Psoas muscle (tissue), 8 donors: ENCODE data around the gene RAB11FIP2. TPM values are rescaled to one million over a fixed set of nuclear protein-coding genes. Genes with fewer than 3 reads are reported as not detected.
"Not testable (repeated sequence)": the region's sequence is repeated elsewhere in the genome, so short reads cannot be mapped to it uniquely, and the experiment has no call there.

ENCODE experiments used
- ATAC-seq, 4 donors: fragments of 200-7000 bp; cut with Tn5 transposase; one replicate each; pipeline ENCODE4 v1.9.1; 2020; ENCODE audit warnings: moderate library complexity in 3 of 4, mild to moderate bottlenecking in 2 of 4
- DNase-seq, 2 donors: peaks; one replicate each; pipeline ENCODE4 v3.0.0-alpha.2; 2020
- H3K27ac ChIP-seq: fragments of 200-600 bp; one replicate; pipeline ENCODE4 v1.8.0; 2022
- H3K27me3 ChIP-seq, 3 donors: fragments of 200-600 bp in 1 of 3; one replicate each; pipeline versions ENCODE4 v1.6.1 to v1.8.0; 2013 to 2022; ENCODE audit warnings: low read length in 2 of 3, mild to moderate bottlenecking in 2 of 3, moderate library complexity in 1 of 3; ENCODE audit not compliant: insufficient read depth in 3 of 3
- H3K36me3 ChIP-seq, 2 donors: fragments of 200-600 bp in 1 of 2; one replicate each; pipeline versions ENCODE4 v1.6.1 to v1.8.0; 2013 to 2022; ENCODE audit warnings: low read depth in 1 of 2, mild to moderate bottlenecking in 1 of 2, moderate library complexity in 1 of 2; ENCODE audit not compliant: insufficient read depth in 1 of 2
- H3K4me1 ChIP-seq: fragments of 200-600 bp; one replicate; pipeline ENCODE4 v1.8.0; 2022
- H3K4me3 ChIP-seq: fragments of 200-600 bp; one replicate; pipeline ENCODE4 v1.8.0; 2022; ENCODE audit warnings: mild to moderate bottlenecking
- H3K9me3 ChIP-seq: fragments of 200-600 bp; one replicate; pipeline ENCODE4 v1.8.0; 2022
- WGBS, 3 donors: extraction: QIAGEN DNeasy Blood & Tissue Kit; methylation state at CpG; one replicate each; pipeline versions ENCODE4 v1.1.6 to v1.1.7; 2013; 5-methylcytosine and 5-hydroxymethylcytosine counted together
- intact Hi-C, 2 donors: fragments of 100-400 bp; cut with DNase I; formaldehyde crosslinking; loops; one replicate each; pipeline versions ENCODE4 v1.11.0 to v1.14.2; 2022
- polyA plus RNA-seq, 3 donors: library from polyadenylated mRNA; stranded (reverse); fragments of 200-250 nt; gene quantifications; one replicate each; pipeline ENCODE4 v1.2.3, GENCODE V29; 2013
- total RNA-seq, 4 donors: library from RNA; stranded (reverse); fragmentation: NEBNext Ultra II Directional in 2 of 4; extraction: Animal tissue kit (Norgen Biotek cat#: 25700) in 2 of 4; gene quantifications; one replicate each; pipeline versions ENCODE4 v1.2.1 to v1.2.4, GENCODE V29; 2021 to 2023
- TF ChIP-seq, protein P1 (sequence below): fragments of 200-600 bp; IDR thresholded peaks from one replicate; pipeline ENCODE4 v1.8.0; 2022; ENCODE audit warnings: antibody characterized with exemption
- donor health status: healthy with polysubstance abuse.
- donor health status: DM: no; HTN: no; CAD: no; lungs with moderate emphysema.
- donor health status: Bipolar disorder and iron deficiency.
- donor health status: healthy.
- donor health status: DM: yes; HTN: yes; CAD: no.
- donor health status: DM: no; HTN: no; CAD: no.
- donor health status: DM: no; HTN: no; CAD: no.
- donor health status: DM: yes; HTN: yes; CAD: no.

RAB11FIP2 gene
- total and polyA plus RNA-seq, 7 donors, result 3.1 to 13.6 (median 10.4) TPM

DNA sequence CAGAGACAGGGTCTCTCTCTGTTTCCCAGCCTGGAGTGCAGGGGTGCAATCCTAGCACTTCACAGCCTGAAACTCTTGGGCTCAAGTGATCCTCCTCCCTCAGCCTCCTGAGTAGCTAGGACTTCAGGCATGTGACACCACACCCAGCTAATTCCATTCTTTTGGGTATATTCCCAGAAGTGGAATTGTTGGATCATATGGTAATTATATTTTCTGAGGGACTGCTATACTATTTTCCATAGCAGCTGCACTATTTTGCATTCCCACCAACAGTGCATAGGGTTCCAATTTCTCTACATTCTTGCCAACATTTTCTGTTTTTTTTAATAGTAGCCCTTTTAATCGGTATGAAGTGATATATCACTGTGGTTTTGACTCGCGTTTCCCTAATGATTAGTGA is 30.0 kb upstream of the RAB11FIP2 start:
- intact Hi-C loops, result no loop called here
- H3K9me3 ChIP-seq, result peaks cover 5% of the 10 kb centered on the region
- no peak overlapping the region for H3K4me3 ChIP-seq
- H3K4me1 ChIP-seq, result no peaks in the 10 kb centered on the region
- DNase-seq (no peak), ATAC-seq (no peak)
- 18 to 26% (median 25%) methylated on average over 3 of the region's 3 CpGs for WGBS, 3 donors
- H3K27ac ChIP-seq, result no peak overlapping the region
- no peaks in the 10 kb centered on the region for H3K27me3 ChIP-seq
- TF ChIP-seq, protein P1, sequence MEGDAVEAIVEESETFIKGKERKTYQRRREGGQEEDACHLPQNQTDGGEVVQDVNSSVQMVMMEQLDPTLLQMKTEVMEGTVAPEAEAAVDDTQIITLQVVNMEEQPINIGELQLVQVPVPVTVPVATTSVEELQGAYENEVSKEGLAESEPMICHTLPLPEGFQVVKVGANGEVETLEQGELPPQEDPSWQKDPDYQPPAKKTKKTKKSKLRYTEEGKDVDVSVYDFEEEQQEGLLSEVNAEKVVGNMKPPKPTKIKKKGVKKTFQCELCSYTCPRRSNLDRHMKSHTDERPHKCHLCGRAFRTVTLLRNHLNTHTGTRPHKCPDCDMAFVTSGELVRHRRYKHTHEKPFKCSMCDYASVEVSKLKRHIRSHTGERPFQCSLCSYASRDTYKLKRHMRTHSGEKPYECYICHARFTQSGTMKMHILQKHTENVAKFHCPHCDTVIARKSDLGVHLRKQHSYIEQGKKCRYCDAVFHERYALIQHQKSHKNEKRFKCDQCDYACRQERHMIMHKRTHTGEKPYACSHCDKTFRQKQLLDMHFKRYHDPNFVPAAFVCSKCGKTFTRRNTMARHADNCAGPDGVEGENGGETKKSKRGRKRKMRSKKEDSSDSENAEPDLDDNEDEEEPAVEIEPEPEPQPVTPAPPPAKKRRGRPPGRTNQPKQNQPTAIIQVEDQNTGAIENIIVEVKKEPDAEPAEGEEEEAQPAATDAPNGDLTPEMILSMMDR, result no peak
- H3K36me3 ChIP-seq, result no peaks in the 10 kb centered on the region

DNA sequence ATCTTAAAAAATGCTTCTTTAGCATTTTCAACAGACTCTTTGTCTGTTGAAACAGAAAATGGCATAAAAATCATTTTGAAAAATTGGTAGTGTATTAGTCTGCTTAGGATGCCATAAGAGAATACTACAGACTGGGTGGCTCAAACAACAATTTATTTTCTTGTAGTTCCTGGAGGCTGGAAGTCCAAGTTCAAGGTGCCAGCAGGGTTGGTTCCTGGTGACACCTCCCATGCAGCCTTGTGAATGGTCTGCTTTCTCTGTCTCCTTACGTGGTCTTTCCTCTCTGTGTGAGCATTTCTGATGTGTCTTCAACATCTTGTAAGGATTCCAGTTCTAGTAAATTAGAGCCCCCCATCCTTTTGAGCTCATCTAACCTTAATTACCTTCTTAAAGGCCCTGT is 26.1 kb upstream of the RAB11FIP2 start:
- no peak for DNase-seq
- intact Hi-C loops, result no loop called here
- 86 to 93% (median 90%) methylated on average over 1 of the region's 1 CpG for WGBS, 3 donors
- Histone ChIP-seq H3K4me1 (no peaks in the 10 kb centered on the region), H3K4me3 (no peak overlapping the region), H3K36me3 (no peaks in the 10 kb centered on the region), H3K27me3 (no peaks in the 10 kb centered on the region), H3K9me3 (peaks cover 5% of the 10 kb centered on the region), H3K27ac (no peak overlapping the region)
- TF ChIP-seq, protein P1, result no peak
- ATAC-seq, result no peak

DNA sequence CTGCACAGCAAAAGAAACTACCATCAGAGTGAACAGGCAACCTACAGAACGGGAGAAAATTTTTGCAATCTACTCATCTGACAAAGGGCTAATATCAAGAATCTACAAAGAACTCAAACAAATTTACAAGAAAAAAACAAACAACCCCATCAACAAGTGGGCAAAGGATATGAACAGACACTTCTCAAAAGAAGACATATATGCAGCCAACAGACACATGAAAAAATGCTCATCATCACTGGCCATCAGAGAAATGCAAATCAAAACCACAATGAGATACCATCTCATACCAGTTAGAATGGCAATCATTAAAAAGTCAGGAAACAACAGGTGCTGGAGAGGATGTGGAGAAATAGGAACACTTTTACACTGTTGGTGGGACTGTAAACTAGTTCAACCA is 20.6 kb upstream of the RAB11FIP2 start:
- H3K27ac ChIP-seq, H3K9me3 ChIP-seq, H3K4me1 ChIP-seq, ATAC-seq, DNase-seq, H3K27me3 ChIP-seq, H3K4me3 ChIP-seq, H3K36me3 ChIP-seq, intact Hi-C loops: not testable (repeated sequence)
- 75 to 100% (median 89%) methylated on average over 1 of the region's 1 CpG for WGBS, 3 donors

DNA sequence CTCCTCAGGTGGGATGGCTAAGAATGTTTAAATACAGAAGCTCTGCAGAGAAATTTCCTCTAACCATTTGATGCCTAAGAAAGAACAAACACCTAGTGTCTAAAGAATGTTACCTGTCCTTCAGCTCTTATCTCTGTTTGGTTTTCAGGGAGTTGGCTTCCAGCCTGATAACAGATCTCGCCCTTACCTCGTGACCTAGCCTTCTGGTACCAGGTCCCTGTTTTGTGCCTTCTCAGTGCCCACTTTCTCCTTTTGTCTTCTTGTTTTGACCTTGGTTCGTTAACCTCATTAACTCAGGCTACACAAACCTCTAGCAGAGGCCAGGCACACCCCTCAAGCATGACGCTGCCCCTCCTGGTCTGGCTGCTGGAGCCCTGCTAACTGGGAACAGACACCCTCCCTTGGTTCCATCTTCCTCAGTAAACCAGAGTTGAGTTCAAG is 16.1 kb upstream of the RAB11FIP2 start:
- Histone ChIP-seq H3K9me3 (no peaks in the 10 kb centered on the region), H3K27me3 (no peaks in the 10 kb centered on the region), H3K36me3 (no peaks in the 10 kb centered on the region), H3K27ac (no peak overlapping the region), H3K4me3 (no peak overlapping the region), H3K4me1 (no peaks in the 10 kb centered on the region)
- TF ChIP-seq, protein P1, result no peak
- no peak for ATAC-seq
- DNase-seq, result no peak
- WGBS, 3 donors, result 82 to 89% (median 84%) methylated on average over 4 of the region's 4 CpGs
- intact Hi-C loops, result no loop called here

DNA sequence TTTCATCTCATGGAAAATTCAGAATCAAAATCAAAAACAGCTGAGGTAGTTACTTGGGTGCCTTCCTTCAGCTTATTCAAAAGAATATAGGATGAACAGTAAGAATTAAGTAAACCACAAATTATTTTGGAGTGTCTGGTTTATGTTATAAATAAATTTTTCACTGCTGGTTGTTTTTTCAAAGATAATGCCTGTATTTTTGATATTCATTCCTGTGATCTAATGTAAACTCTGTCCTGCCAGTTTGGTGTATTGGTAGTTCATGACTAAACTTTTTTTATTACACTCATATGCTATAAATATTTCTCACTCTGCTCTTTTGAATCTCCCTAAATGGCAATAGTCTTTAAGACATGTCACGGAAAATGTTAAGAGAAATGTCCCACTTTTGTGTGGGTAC is 11.6 kb upstream of the RAB11FIP2 start:
- H3K4me1 ChIP-seq, result no peaks in the 10 kb centered on the region
- TF ChIP-seq, protein P1, result no peak
- H3K27me3 ChIP-seq, result no peaks in the 10 kb centered on the region
- no peak overlapping the region for H3K4me3 ChIP-seq
- H3K36me3 ChIP-seq, result no peaks in the 10 kb centered on the region
- H3K9me3 ChIP-seq, result no peaks in the 10 kb centered on the region
- no peak for ATAC-seq
- no peak for DNase-seq
- intact Hi-C loops, result no loop called here
- no peak overlapping the region for H3K27ac ChIP-seq
- 98% methylated on average over 1 of the region's 1 CpG for WGBS, 3 donors
